GM12872 (cell line): ENCODE data around the gene SLC38A7.

Experiments
- TF ChIP-seq, protein P1 (sequence below): IDR thresholded peaks from 3 replicates; pipeline ENCODE4 v1.5.1; 2011; ENCODE audit warnings: low read depth, mild to moderate bottlenecking, low read length, moderate library complexity; ENCODE audit not compliant: insufficient read depth

SLC38A7 gene

DNA sequence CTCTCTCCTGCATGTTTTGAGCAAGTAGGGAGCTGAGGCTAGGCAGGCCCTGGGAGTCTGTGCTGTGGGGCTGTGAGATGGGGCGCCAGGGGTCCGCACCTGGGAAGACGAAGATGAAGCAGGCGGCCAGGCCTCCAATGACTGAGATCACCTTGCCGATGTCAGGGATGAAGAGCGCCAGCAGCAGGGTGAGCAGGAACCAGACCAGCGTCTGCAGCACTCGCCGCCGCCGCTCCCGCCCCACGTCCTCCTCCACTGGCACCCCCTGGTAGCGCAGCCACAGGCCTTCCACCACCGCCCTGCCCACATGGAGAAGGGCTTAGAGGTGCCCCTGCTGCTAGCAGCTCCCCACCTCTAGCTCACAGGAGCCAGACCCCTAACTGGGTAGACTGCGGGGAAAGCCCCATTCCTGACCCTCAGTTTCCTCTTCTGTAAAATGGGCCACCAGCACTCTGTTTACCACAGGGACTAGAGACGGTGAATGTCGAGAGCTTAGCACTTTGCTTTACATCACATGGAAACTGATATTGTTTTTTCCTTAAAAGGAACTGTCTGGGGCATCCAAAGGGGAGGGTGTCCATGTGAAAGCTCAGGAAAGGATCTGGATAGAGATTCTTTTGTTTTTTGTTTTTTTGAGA is 13.5 kb downstream of the SLC38A7 start:
- TF ChIP-seq, protein P1, sequence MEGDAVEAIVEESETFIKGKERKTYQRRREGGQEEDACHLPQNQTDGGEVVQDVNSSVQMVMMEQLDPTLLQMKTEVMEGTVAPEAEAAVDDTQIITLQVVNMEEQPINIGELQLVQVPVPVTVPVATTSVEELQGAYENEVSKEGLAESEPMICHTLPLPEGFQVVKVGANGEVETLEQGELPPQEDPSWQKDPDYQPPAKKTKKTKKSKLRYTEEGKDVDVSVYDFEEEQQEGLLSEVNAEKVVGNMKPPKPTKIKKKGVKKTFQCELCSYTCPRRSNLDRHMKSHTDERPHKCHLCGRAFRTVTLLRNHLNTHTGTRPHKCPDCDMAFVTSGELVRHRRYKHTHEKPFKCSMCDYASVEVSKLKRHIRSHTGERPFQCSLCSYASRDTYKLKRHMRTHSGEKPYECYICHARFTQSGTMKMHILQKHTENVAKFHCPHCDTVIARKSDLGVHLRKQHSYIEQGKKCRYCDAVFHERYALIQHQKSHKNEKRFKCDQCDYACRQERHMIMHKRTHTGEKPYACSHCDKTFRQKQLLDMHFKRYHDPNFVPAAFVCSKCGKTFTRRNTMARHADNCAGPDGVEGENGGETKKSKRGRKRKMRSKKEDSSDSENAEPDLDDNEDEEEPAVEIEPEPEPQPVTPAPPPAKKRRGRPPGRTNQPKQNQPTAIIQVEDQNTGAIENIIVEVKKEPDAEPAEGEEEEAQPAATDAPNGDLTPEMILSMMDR: no peak

DNA sequence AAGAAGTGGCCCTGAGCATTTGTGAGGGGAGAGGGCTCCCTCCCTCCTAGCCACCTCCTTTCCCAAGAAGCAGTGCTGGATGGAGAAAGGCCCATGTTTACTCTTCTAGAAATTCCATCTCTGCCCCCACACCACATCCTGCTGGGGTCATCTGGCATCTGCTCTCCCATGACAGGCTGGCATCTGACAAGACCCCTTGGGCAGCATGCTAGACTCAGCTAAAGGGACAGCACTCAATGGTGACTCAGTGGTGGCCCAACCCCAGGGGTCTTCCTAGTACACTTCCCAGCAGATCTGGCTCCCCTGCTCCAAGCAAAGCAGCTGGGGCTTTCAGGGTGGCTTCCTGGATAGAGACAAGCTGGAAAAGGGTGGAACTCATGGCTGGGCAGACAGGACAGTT is 14.4 kb downstream of the SLC38A7 start:
- TF ChIP-seq, protein P1: no peak

DNA sequence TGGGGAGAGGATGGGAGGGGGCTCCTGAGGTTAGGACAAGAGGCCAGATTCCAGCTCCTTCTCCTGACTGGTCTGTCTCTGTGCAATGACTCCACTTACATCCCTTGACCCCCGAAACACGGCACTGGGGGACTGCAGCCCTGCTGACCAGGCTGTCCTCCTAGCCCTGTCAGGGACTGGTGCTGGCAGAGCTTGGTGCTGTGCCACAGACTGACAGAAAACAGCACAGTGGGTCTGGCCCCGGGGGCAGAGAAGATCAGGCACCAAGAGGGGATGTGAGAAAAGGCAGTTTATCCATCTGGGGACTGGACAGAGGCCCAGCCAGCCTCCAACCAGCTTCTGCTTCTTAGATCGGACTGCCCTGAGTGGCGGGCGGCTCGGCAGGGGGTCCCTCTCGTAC is 19.4 kb downstream of the SLC38A7 start:
- TF ChIP-seq, protein P1: no peak

DNA sequence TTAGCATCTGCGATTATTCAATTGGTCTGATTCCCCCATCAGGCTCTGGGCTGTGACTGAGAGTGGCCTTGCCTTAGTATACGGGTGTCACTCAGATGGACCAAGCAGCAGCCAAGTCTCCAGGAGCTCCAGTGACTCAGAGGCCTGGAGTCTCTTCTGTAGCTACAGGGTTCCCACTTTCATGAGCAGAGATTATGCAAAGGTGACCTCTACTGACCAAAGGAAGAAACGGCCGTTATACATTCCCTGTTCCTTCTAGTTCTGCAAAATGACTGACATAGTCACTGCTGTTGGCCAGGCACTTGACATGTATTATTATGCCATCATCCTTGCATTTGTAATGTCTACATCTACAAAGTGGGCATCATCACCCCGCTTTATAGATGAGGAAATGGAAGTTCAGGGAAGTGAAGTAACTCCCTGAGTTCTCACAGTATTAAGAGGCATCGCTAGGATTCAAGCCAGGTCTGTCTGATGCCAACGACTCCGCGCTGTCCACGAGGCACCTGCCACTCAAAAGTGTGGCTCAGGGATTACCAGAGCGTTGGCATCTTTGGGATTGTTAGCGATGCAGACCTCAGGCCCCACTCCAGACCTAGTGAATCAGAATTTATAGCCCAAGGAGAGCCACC is 23.3 kb downstream of the SLC38A7 start:
- TF ChIP-seq, protein P1: peak; percentile 70

DNA sequence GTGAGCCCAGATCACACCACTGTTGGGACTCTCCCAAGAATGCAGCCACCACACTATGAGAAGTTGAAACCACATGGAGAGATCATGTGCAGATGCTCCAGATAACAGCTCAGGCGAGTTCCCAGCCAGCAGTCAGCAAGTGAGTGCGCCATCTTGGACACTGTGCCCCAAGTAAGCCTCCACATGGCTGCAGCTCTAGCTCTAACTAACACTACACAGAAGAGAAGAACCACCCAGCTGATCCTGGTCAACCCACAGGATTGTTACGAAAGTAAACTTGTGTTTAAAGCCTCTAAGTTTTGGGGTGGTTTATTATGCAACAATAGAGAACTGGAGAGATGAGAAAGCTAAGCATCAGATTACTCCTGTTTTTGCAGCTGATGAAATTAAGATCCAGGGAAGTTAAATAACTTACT is 25.8 kb downstream of the SLC38A7 start:
- TF ChIP-seq, protein P1: no peak

DNA sequence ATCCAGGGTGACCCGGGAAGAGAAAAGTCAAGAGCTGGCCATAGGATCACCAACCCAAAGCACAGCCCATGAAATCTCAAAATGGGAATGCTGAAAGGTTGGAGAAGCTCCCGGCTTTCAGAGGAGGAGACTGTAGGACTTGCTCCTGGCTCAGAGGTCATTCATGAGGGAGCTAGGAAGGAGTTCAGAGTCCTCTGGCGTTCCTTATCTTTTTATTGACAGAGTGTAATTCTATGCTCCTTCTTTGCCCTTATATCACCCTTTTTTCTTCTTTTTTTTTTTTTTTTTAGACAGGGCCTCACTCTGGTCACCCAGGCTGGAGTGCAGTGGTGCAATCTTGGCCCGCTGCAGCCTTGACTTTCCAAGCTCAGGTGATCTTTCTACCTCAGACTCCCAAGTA is 27.7 kb downstream of the SLC38A7 start:
- TF ChIP-seq, protein P1: no peak

DNA sequence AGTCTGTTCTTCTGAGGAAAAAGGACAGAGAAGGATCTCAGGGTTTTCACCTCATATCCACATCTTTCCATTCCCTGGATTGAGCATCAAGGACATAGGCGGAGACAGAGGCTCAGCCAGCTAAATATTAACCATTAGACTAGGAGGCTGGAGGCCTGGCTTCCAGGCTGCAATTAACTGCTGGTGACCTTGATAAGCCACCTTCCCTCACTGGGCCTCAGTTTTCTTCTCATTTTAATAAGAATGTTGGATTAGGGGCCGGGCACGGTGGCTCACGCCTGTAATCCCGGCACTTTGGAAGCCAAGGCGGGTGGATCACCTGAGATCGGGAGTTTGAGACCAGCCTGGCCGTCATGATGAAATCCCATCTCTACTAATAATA is 29.4 kb downstream of the SLC38A7 start:
- TF ChIP-seq, protein P1: no peak
